HG02981 (cell line): ENCODE results near the gene ZNF185.

ENCODE experiments used
- ATAC-seq: cut with Tn5 transposase; IDR thresholded peaks from one replicate; pipeline ENCODE4 v1.9.1; 2021; ENCODE audit warnings: mild to moderate bottlenecking, moderate library complexity; ENCODE audit not compliant: unreplicated experiment

ZNF185 gene

DNA sequence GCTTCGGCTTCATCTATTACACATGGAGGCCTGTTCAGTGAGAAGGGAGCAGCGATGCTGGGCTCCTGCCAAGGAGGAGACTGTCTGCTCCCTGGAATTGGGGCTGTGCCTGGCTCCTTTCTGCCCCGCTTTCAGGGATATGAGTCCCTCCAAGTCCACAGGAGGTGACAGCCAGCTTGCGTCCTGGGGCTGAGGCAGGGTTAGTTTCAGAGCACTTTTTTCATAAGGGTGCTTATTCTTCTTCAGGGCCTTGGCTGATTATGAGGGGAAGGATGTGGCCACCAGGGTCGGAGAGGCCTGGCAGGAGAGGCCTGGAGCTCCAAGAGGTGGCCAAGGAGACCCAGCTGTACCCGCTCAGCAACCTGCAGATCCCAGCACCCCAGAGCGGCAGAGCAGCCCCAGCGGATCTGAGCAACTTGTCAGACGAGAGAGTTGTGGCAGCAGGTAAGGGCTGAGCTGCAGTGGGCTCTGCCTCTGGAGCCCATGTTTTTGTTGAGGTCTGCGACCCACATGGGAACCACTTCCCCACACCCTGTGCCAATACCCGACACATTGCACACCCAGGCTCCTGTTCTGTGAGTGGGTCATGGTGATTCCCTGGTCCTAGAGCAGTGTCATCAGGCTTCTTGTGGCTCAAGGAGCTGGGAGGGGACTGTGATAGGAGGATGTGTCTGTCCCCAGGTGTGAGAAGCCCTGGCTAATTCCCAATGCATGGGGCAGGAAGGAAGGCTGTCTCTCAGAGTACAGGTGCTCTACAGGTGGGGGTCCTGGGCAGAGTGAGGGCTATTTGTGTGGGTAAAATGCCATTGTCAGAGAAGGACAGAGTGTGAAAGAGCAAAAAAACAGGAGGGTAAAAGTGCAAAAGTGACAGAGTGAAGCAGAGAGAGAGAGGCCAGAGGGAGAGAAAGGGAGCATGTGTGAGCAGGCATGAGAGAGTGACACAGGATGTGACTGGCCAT is 47.4 kb downstream of the ZNF185 start:
- no peak for ATAC-seq

DNA sequence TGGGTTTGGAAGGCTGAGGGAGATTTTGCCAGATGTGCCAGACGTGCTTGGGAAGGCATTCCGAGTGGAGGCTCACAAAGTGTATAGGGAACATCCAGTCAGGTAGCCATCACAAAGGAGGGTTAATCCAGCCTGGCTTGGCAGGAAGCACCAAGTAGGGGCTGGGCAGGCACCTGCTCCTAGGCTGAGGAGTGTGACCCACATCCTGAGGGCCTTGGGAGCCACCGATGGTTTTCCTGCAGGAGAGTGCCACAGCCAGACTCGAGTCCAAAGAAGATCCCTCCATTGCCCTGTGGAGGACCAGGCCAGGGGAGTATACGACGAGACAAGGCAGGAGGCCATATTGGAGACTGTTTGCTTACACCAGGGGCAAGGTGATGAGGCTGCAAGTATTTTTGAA is 48.8 kb downstream of the ZNF185 start:
- ATAC-seq: no peak
